ENCODE data around the gene RPSA.
"Not testable (repeated sequence)": the region's sequence is repeated elsewhere in the genome, so short reads cannot be mapped to it uniquely, and the experiment has no call there.

RPSA gene

GRCh38 chr3:39456159-39456558, 49.6 kb downstream of the RPSA start:
- TF ChIP-seq CTCF (conservative IDR thresholded peaks at IDR 0.05; ENCODE audit: low read depth, low read length), result no peak
- H3K27me3 ChIP-seq (ENCODE audit: insufficient read depth, low read depth), result no peaks in the 10 kb centered on the region
- H3K4me1 ChIP-seq (ENCODE audit: low read depth, poor library complexity, severe bottlenecking), result no peaks in the 10 kb centered on the region
- no peak overlapping the region for H2AFZ ChIP-seq (ENCODE audit: low read depth)
- no peaks in the 10 kb centered on the region for H3K79me2 ChIP-seq (ENCODE audit: insufficient read depth, low read depth)
- H3K27ac ChIP-seq, result no peak overlapping the region
- no peak overlapping the region for H3K4me3 ChIP-seq (IDR thresholded peaks at IDR 0.05; ENCODE audit: insufficient read depth, low read depth, low read length)
- H3K36me3 ChIP-seq (ENCODE audit: insufficient read depth), result no peaks in the 10 kb centered on the region
- H3K9ac ChIP-seq, result no peak overlapping the region
- H3K4me2 ChIP-seq, result no peak overlapping the region
- H4K20me1 ChIP-seq (ENCODE audit: insufficient read depth), result no peaks in the 10 kb centered on the region

- TF ChIP-seq CTCF (conservative IDR thresholded peaks at IDR 0.05; ENCODE audit: low read depth, low read length), result no peak
- Histone ChIP-seq H3K36me3 (ENCODE audit: insufficient read depth) (no peaks in the 10 kb centered on the region), H4K20me1 (ENCODE audit: insufficient read depth) (no peaks in the 10 kb centered on the region), H2AFZ (ENCODE audit: low read depth) (no peak overlapping the region), H3K79me2 (ENCODE audit: insufficient read depth, low read depth) (no peaks in the 10 kb centered on the region), H3K27me3 (ENCODE audit: insufficient read depth, low read depth) (no peaks in the 10 kb centered on the region), H3K9ac (no peak overlapping the region), H3K27ac (no peak overlapping the region), H3K4me2 (no peak overlapping the region), H3K4me3 (IDR thresholded peaks at IDR 0.05; ENCODE audit: insufficient read depth, low read depth, low read length) (no peak overlapping the region), H3K4me1 (ENCODE audit: low read depth, poor library complexity, severe bottlenecking) (no peaks in the 10 kb centered on the region)
Measured at GRCh38 chr3:39457361-39457760, 50.8 kb downstream of the RPSA start.

GRCh38 chr3:39458579-39458978, 52.1 kb downstream of the RPSA start:
- H3K4me3 ChIP-seq (IDR thresholded peaks at IDR 0.05; ENCODE audit: insufficient read depth, low read depth, low read length); H3K4me2 ChIP-seq; H3K27me3 ChIP-seq (ENCODE audit: insufficient read depth, low read depth); H3K27ac ChIP-seq; H2AFZ ChIP-seq (ENCODE audit: low read depth); H3K79me2 ChIP-seq (ENCODE audit: insufficient read depth, low read depth); H3K4me1 ChIP-seq (ENCODE audit: low read depth, poor library complexity, severe bottlenecking); H3K36me3 ChIP-seq (ENCODE audit: insufficient read depth); H3K9ac ChIP-seq; H4K20me1 ChIP-seq (ENCODE audit: insufficient read depth): not testable (repeated sequence)

- H4K20me1 ChIP-seq (ENCODE audit: insufficient read depth), result no peaks in the 10 kb centered on the region
- TF ChIP-seq CTCF (conservative IDR thresholded peaks at IDR 0.05; ENCODE audit: low read depth, low read length), result no peak
- H3K4me1 ChIP-seq (ENCODE audit: low read depth, poor library complexity, severe bottlenecking), result no peaks in the 10 kb centered on the region
- no peaks in the 10 kb centered on the region for H3K27me3 ChIP-seq (ENCODE audit: insufficient read depth, low read depth)
- no peak overlapping the region for H3K9ac ChIP-seq
- H3K27ac ChIP-seq, result no peak overlapping the region
- no peak overlapping the region for H3K4me3 ChIP-seq (IDR thresholded peaks at IDR 0.05; ENCODE audit: insufficient read depth, low read depth, low read length)
- H3K4me2 ChIP-seq, result no peak overlapping the region
- H2AFZ ChIP-seq (ENCODE audit: low read depth), result no peak overlapping the region
- no peaks in the 10 kb centered on the region for H3K79me2 ChIP-seq (ENCODE audit: insufficient read depth, low read depth)
- no peaks in the 10 kb centered on the region for H3K36me3 ChIP-seq (ENCODE audit: insufficient read depth)
Measured at GRCh38 chr3:39460677-39461076, 54.2 kb downstream of the RPSA start.
